GM23338 (cell line): ENCODE results near the gene ENOPH1. TPM values are rescaled to one million over a fixed set of nuclear protein-coding genes. Genes with fewer than 3 reads are reported as not detected.

Experiments
- ATAC-seq: fragments of 200-7000 bp; cut with Tn5 transposase; 3 replicates; pipeline ENCODE4 v1.9.1; 2020
- DNase-seq: peaks from one replicate; pipeline ENCODE4 v3.0.0-alpha.2; 2015; ENCODE audit warnings: low spot score
- H2AFZ ChIP-seq: fragments of 200-600 bp; sonication (generic); 2 replicates; pipeline ENCODE4 v1.8.0; 2016; ENCODE audit warnings: antibody characterized with exemption, mild to moderate bottlenecking, moderate library complexity
- H3F3A ChIP-seq: fragments of 200-600 bp; sonication (generic); replicated peaks from 2 replicates; pipeline ENCODE4 v1.8.0; 2017; ENCODE audit warnings: antibody characterized with exemption, mixed run types, low read depth
- H3K27ac ChIP-seq: fragments of 200-600 bp; sonication (generic); 2 replicates; pipeline ENCODE4 v1.6.1; 2016; ENCODE audit warnings: low read depth
- H3K27me3 ChIP-seq: fragments of 200-600 bp; sonication (generic); 2 replicates; pipeline ENCODE4 v1.8.0; 2016; ENCODE audit warnings: mild to moderate bottlenecking, mixed run types, moderate library complexity; ENCODE audit not compliant: insufficient read depth
- H3K36me3 ChIP-seq: fragments of 200-600 bp; sonication (generic); 2 replicates; pipeline ENCODE4 v1.8.0; 2016; ENCODE audit warnings: mild to moderate bottlenecking; ENCODE audit not compliant: insufficient read depth
- H3K4me1 ChIP-seq: fragments of 200-600 bp; sonication (generic); 2 replicates; pipeline ENCODE4 v1.8.0; 2016; ENCODE audit warnings: mild to moderate bottlenecking, moderate library complexity; ENCODE audit not compliant: insufficient read depth
- H3K4me2 ChIP-seq: fragments of 200-600 bp; sonication (generic); 2 replicates; pipeline ENCODE4 v1.7.1; 2017; ENCODE audit warnings: mixed run types
- H3K4me3 ChIP-seq: fragments of 200-600 bp; sonication (generic); 2 replicates; pipeline ENCODE4 v1.6.1; 2016; ENCODE audit warnings: mixed run types
- H3K79me2 ChIP-seq: fragments of 200-600 bp; sonication (generic); replicated peaks from 2 replicates; pipeline ENCODE4 v1.8.0; 2017; ENCODE audit warnings: mild to moderate bottlenecking; ENCODE audit not compliant: insufficient read depth
- H3K9me2 ChIP-seq: fragments of 200-600 bp; sonication (generic); 2 replicates; pipeline ENCODE4 v1.8.0; 2017; ENCODE audit not compliant: insufficient read depth
- H4K20me1 ChIP-seq: fragments of 200-600 bp; sonication (generic); replicated peaks from 2 replicates; pipeline ENCODE4 v1.8.0; 2017; ENCODE audit warnings: mild to moderate bottlenecking; ENCODE audit not compliant: insufficient read depth
- H3K27ac Mint-ChIP-seq: 2 replicates; pipeline ENCODE4 v1.8.0; 2020; ENCODE audit warnings: inconsistent platforms, mild to moderate bottlenecking, moderate library complexity, mixed read lengths
- H3K27me3 Mint-ChIP-seq: 3 replicates; pipeline ENCODE4 v1.8.0; 2022; ENCODE audit warnings: low read depth, mild to moderate bottlenecking, moderate library complexity, mixed read lengths, inconsistent platforms; ENCODE audit not compliant: insufficient read depth, poor library complexity
- H3K36me3 Mint-ChIP-seq: 3 replicates; pipeline ENCODE4 v1.8.0; 2021; ENCODE audit warnings: low read depth, mild to moderate bottlenecking, inconsistent platforms, moderate library complexity, mixed read lengths
- H3K4me1 Mint-ChIP-seq: 3 replicates; pipeline ENCODE4 v1.8.0; 2020; ENCODE audit warnings: mild to moderate bottlenecking, inconsistent platforms, mixed read lengths
- H3K4me3 Mint-ChIP-seq: 3 replicates; pipeline ENCODE4 v1.8.0; 2021; ENCODE audit warnings: moderate library complexity, mild to moderate bottlenecking, inconsistent platforms, mixed read lengths
- H3K9me3 Mint-ChIP-seq: 3 replicates; pipeline ENCODE4 v1.8.0; 2020; ENCODE audit warnings: moderate library complexity, mild to moderate bottlenecking, inconsistent platforms, mixed read lengths
- CREB1 ChIP-seq: fragments of 250-450 bp; sonication (Bioruptor Pico); IDR thresholded peaks from 2 replicates; pipeline ENCODE4 v1.5.0; 2020; ENCODE audit warnings: low read depth, mild to moderate bottlenecking, moderate library complexity
- CTCF ChIP-seq, 2 experiments: fragments of 200-600 bp in 1 of 2; sonication (generic) in 1 of 2; conservative IDR thresholded peaks; 2 replicates each; pipeline versions ENCODE4 v1.5.1 to v1.6.1; 2016 to 2017; ENCODE audit warnings: antibody characterized with exemption in 2 of 2, low read depth in 2 of 2, mild to moderate bottlenecking in 2 of 2, moderate library complexity in 1 of 2
- ETS1 ChIP-seq: IDR thresholded peaks from 2 replicates; pipeline ENCODE4 v1.6.1; 2016; ENCODE audit warnings: antibody characterized with exemption
- EZH2 ChIP-seq: fragments of 200-600 bp; sonication (generic); IDR thresholded peaks from one replicate; pipeline ENCODE4 v1.8.0; 2017; ENCODE audit warnings: antibody characterized with exemption, mild to moderate bottlenecking, low read depth; ENCODE audit not compliant: unreplicated experiment
- EZH2phosphoT487 ChIP-seq: fragments of 200-600 bp; sonication (generic); IDR thresholded peaks from one replicate; pipeline ENCODE4 v1.8.1; 2018; ENCODE audit warnings: antibody characterized with exemption; ENCODE audit not compliant: unreplicated experiment
- JUNB ChIP-seq: IDR thresholded peaks from one replicate; pipeline ENCODE4 v1.6.1; 2016; ENCODE audit warnings: antibody characterized with exemption; ENCODE audit not compliant: unreplicated experiment
- NANOG ChIP-seq: IDR thresholded peaks from 2 replicates; pipeline ENCODE4 v1.6.1; 2016; ENCODE audit warnings: antibody characterized with exemption, borderline replicate concordance
- POLR2AphosphoS5 ChIP-seq: IDR thresholded peaks from 2 replicates; pipeline ENCODE4 v1.6.1; 2016; ENCODE audit warnings: antibody characterized with exemption, low read depth
- REST ChIP-seq: IDR thresholded peaks from one replicate; pipeline ENCODE4 v1.6.1; 2018; ENCODE audit warnings: antibody characterized with exemption; ENCODE audit not compliant: unreplicated experiment
- STAT1 ChIP-seq: IDR thresholded peaks from one replicate; pipeline ENCODE4 v1.6.1; 2016; ENCODE audit warnings: antibody characterized with exemption; ENCODE audit not compliant: unreplicated experiment
- ZNF114 ChIP-seq: fragments of 250-450 bp; sonication (Bioruptor Pico); IDR thresholded peaks from 2 replicates; pipeline ENCODE4 v1.5.0; 2020; ENCODE audit warnings: mild to moderate bottlenecking, moderate library complexity
- ZNF331 ChIP-seq: fragments of 250-450 bp; sonication (Bioruptor Pico); IDR thresholded peaks from 2 replicates; pipeline ENCODE4 v1.5.0; 2020; ENCODE audit warnings: low read depth, mild to moderate bottlenecking, moderate library complexity
- polyA plus RNA-seq: library from polyadenylated mRNA; unstranded; fragments of >200 nt; fragmentation: Nextera tagmentation; extraction: Ambion mirVana; gene quantifications from 2 replicates; pipeline ENCODE4 v1.2.1, GENCODE V29; 2016
- total RNA-seq: library from RNA; depleted of rRNA; stranded (reverse); fragments of >200 nt; shearing (Covaris generic); gene quantifications from 2 replicates; pipeline ENCODE4 v1.2.3, GENCODE V29; 2014

Gene ENOPH1
- total and polyA plus RNA-seq, 2 experiments from 2014 or later: 105 to 146 TPM

- TF ChIP-seq REST: peak; percentile 18
Measured at GRCh38 chr4:82482387-82482786, 52.0 kb downstream of the ENOPH1 start (continued).

- H3K9me3 Mint-ChIP-seq: no peaks in the 10 kb centered on the region; the same call in 2 of the 3 replicates
- Histone ChIP-seq H3F3A (no peaks in the 10 kb centered on the region), H3K27ac (no peak overlapping the region), H4K20me1 (no peaks in the 10 kb centered on the region), H3K36me3 (no peaks in the 10 kb centered on the region), H3K27me3 (no peaks in the 10 kb centered on the region), H3K4me1 (no peaks in the 10 kb centered on the region; the same call in 1 of the 2 replicates), H3K9me2 (no peaks in the 10 kb centered on the region), H3K4me2 (no peak overlapping the region), H3K4me3 (no peak overlapping the region), H3K79me2 (no peaks in the 10 kb centered on the region), H2AFZ (no peak overlapping the region)
- no peak for DNase-seq
- H3K4me3 Mint-ChIP-seq: no peak overlapping the region
- no peak for ATAC-seq
- peaks cover 6% of the 10 kb centered on the region; the same call in 2 of the 3 replicates for H3K4me1 Mint-ChIP-seq
- H3K36me3 Mint-ChIP-seq: no peaks in the 10 kb centered on the region
- no peak overlapping the region for H3K27ac Mint-ChIP-seq
- no peaks in the 10 kb centered on the region for H3K27me3 Mint-ChIP-seq
- TF ChIP-seq CTCF (conservative IDR thresholded peaks at IDR 0.05; ENCODE audit: low read depth in 2 of 2): no peak
- TF ChIP-seq STAT1: no peak
- TF ChIP-seq ZNF331: no peak
- TF ChIP-seq REST: no peak
- no peak for TF ChIP-seq JUNB
- TF ChIP-seq NANOG: no peak
- TF ChIP-seq EZH2: no peak
- TF ChIP-seq EZH2phosphoT487: no peak
- no peak for TF ChIP-seq POLR2AphosphoS5
- no peak for TF ChIP-seq CREB1
- no peak for TF ChIP-seq ETS1
- TF ChIP-seq ZNF114 (CRISPR knock-in tag): no peak
Measured at GRCh38 chr4:82484996-82485783, 54.8 kb downstream of the ENOPH1 start.
